OCI-LY3 (cell line): ENCODE data around the gene OR51D1.

Source experiments
- EZH2phosphoT487 ChIP-seq: fragments of 200-600 bp; shearing (Covaris generic); IDR thresholded peaks from 2 replicates; pipeline ENCODE4 v1.6.1; 2018; ENCODE audit warnings: antibody characterized with exemption, mixed run types, low read depth
- TF ChIP-seq, protein P1 (sequence below): fragments of 200-600, 300-600 bp; sonication (generic); IDR thresholded peaks from 2 replicates; pipeline ENCODE4 v1.5.1; 2014; ENCODE audit warnings: antibody characterized with exemption, low read length, low read depth

DNA sequence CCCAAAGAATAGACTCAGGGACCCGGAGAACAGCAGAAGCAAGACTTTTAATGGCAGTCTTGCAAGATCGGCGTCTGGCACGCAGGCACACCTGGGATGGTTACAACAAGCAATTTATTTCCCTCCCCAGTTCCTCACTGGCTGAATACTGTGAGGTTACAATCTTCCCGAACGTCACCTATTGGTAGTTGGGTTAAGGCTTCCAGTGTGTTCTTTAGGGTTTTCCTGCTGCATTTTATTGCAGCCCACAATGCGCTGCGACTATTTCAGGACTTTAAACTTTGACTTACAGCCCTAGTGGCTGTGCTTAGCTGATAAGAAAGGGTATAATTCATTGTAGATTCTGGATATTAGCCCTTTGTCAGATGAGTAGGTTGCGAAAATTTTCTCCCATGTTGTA lies 17.8 kb upstream of the OR51D1 start:
- no peak for TF ChIP-seq EZH2phosphoT487
- TF ChIP-seq, protein P1, sequence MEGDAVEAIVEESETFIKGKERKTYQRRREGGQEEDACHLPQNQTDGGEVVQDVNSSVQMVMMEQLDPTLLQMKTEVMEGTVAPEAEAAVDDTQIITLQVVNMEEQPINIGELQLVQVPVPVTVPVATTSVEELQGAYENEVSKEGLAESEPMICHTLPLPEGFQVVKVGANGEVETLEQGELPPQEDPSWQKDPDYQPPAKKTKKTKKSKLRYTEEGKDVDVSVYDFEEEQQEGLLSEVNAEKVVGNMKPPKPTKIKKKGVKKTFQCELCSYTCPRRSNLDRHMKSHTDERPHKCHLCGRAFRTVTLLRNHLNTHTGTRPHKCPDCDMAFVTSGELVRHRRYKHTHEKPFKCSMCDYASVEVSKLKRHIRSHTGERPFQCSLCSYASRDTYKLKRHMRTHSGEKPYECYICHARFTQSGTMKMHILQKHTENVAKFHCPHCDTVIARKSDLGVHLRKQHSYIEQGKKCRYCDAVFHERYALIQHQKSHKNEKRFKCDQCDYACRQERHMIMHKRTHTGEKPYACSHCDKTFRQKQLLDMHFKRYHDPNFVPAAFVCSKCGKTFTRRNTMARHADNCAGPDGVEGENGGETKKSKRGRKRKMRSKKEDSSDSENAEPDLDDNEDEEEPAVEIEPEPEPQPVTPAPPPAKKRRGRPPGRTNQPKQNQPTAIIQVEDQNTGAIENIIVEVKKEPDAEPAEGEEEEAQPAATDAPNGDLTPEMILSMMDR, result no peak
